HEK293T (cell line): ENCODE data around the gene OR1F1.

ENCODE experiments used
- BHLHE40 ChIP-seq: fragments of 450-650 bp; IDR thresholded peaks from 2 replicates; pipeline ENCODE4 v1.6.1; 2016; ENCODE audit warnings: mild to moderate bottlenecking, moderate library complexity, borderline replicate concordance
- ELF4 ChIP-seq: fragments of 450-650 bp; IDR thresholded peaks from 2 replicates; pipeline ENCODE4 v1.6.1; 2017; ENCODE audit warnings: antibody characterized with exemption
- FOXK2 ChIP-seq: fragments of 450-650 bp; IDR thresholded peaks from 2 replicates; pipeline ENCODE4 v1.6.1; 2016; ENCODE audit warnings: mild to moderate bottlenecking
- FOXM1 ChIP-seq: fragments of 450-650 bp; IDR thresholded peaks from 2 replicates; pipeline ENCODE4 v1.6.1; 2017; ENCODE audit warnings: mild to moderate bottlenecking, borderline replicate concordance
- HDGF ChIP-seq: fragments of 450-650 bp; IDR thresholded peaks from 2 replicates; pipeline ENCODE4 v1.6.1; 2017; ENCODE audit warnings: antibody characterized with exemption, borderline replicate concordance
- NFRKB ChIP-seq: fragments of 450-650 bp; IDR thresholded peaks from 2 replicates; pipeline ENCODE4 v1.6.1; 2016; ENCODE audit warnings: mild to moderate bottlenecking, moderate library complexity
- SP1 ChIP-seq: fragments of 450-650 bp; IDR thresholded peaks from 2 replicates; pipeline ENCODE4 v1.6.1; 2017

DNA sequence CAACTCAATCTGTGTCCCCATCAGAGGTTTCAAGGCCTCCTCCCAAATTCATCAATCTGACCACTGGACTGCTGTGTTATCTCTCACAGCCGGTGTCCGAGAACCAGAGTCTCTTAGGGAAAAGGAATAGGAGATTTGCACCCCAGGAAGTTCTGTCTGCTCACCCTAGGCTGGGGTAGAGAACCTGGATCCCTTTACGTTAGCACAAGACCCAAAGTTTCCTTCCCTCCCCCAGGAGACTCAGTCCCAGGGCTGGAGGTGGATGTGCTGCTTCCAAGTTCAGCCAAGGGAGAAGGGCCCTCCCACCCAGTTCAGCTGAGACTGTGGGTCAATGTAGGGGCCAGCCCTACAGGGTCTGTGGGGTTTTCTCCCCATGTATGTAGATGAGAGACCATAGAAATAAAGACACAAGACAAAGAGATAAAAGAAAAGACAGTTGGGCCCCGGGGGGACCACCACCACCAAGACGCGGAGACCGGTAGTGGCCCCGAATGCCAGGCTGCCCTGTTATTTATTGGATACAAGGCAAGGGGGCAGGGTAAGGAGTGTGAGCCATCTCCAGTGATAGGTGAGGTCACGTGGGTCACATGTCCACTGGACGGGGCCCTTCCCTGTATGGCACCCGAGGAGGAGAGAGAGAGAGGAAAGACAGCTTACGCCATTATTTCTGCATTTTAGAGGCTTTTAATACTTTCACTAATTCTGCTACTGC, 22.7 kb upstream of the OR1F1 start:
- no peak for TF ChIP-seq HDGF
- no peak for TF ChIP-seq SP1
- TF ChIP-seq ELF4, result no peak
- no peak for TF ChIP-seq FOXM1
- no peak for TF ChIP-seq FOXK2
- TF ChIP-seq BHLHE40, result no peak
- no peak for TF ChIP-seq NFRKB
